A204.1 (cell line): ENCODE measurements around the gene IL17RD.

Source experiments
- FAIRE-seq: peaks from 2 replicates; lab custom pipeline; 2012; peaks lifted over from hg19 to GRCh38; lab: Jason Lieb, UNC

Gene IL17RD

DNA sequence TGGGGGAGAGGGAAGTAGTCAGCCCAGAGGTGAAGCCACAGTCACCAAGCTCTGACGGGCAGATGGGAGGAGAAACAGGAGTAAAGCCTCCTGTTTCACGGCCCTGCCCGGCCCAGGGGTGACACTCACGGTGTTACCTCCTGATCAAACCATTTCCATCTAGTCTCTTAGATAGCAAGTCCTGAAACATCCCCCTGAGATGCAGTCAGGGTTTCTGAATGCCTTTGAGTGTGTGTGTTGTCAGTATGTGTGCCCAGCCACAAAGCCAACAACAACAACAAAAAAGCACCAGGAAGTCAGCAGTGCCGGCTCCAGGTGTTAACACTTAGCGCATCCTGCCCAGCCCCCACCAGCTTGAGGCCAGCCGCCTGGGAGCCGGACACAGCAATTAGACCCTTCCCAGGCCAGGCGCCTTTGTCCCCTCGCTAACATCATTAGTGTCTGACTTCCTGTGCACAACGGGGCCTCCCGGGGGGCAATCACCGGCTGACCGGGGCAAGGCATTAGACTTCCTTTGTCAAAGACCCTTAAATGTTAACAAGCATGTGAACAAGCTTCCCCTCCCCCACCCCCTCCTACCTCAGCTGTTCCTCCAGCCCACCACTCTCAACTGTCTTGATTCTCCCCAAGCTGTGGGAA lies 34.5 kb downstream of the IL17RD start:
- FAIRE-seq = no peak

DNA sequence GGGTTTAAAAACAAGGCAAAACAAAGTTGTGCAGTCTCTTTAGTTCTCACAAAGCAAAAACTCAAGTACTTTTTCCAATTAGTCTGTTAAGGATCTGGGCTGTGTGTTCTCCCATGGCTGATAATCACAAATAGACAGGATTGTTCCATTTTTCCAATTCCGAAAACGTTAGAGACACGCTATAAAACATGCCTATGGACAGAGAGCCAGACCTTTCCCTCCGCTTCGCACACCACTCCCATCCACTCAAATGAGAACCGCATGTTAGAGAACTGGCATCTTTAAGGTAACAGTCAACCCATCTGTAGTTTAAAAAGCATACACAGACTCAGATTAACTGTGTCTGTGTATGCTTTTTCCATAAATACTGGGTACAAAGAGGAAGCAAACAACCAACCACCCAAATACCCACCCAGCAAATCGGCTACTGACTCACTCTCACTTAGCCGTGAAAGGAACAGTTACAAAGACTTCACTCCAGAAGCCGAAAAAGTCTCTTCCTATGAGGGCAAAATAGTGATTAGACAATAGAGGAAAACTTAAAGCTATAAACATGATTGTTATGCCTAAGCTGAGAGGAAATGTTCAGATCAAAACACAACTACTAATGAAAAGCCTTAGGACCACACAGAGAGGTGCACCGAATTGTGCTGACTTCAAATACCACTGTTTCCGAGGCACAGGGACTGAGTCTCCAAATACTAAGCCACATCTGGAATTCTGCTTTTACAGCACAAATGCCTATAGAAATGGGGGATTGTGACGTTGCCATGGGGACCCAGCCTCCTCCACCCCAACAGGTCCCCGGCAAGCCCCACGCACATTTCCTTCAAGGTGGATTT lies 36.1 kb downstream of the IL17RD start:
- FAIRE-seq = no peak

DNA sequence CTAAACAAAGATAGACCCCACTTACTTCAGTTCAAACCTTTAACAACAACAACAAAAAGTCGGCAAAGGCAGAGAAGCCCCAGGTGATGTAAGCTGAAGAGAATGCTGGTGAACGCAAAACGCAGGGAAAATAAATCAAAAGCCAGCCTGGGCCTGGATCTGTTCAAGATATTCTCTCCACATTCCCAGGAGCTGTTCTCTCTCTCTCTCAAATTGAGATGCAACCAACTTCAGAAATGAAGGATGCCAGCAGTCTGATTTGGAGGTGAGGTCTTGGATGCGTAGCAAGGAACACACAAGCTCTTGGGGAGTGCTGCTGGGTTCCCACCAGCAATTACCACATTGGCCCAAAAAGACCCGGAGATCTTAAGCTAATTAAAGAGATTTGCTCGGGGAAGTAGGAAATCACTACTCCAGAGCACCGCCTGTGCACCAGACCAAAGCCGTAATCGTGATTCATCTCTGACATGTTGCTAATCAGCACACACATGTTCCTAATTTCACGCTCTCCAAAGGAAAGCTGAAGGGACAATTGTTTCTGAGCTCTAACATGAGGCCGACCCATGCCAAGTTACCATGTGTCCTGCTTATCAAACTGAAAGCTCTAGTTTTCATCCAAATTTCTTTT lies 37.1 kb downstream of the IL17RD start:
- no peak for FAIRE-seq

DNA sequence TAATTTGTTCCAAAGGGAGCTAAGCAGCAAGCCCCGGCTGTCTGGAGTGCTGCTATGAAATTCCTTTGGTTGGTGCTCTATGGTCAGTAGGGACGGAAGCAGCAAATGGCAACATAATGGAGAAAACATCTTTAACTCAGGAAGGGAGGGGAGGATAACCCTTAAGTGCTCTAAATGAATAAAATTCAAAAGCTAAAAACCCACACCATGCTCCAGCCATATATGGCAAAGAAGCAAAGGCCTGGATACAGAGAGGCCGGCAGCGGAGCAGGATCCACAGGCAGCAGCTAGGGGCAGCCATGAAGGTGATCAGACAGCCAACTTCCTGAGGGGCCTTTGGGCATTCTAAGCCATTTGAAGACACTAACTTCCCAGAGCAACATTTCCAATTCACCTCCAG lies 38.9 kb downstream of the IL17RD start:
- no peak for FAIRE-seq

DNA sequence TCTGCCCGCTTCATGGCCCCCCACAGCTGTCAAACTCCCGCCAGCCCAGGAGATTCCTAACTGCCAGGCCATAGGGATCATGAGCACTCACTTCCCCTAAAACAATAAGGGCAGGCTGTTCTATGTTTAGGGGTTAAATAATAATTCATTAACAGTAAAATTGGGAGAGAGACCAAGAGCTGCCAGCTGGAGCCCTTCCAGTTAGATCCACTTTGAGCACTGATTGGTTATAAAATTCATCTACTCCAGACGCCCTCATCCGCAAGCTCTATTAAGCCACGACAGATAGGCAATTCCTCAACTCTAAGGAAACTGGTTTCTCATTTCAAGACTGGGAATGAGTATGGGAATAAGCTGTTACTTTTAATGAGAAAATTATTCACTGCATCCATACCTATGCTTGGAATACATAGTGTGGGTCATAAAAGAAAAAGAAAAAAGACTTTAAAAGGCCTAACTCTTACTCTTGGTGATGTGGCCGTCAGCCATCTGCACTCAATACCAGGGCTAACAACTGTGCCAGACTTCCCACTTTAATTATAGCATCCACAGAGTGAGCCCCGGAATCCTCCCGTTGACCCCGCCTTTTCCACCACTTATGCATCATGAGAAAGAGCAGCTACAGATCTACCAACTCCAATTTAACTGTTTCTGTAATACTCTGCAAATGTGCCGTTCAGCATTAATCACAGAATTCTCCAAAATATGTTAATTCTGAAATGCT lies 44.5 kb downstream of the IL17RD start:
- no peak for FAIRE-seq

DNA sequence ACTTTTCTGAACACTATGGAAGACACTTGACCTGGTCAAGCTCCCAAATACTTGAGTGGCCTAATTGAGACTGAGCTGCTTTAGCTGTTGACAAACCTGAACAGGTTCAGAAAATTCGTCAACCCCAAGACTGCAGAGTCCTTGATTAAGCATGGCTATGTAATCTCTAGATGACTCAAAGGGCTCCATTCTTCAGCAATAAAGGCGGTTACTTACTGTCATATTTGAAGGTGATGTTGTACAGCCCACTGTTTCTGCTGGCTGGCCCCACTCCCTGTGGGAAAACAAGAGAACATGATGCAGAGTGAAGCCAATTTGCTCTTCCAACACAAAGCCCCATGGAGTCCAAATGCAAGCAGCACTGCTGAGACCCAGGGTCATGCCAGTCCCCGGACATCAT lies 45.1 kb downstream of the IL17RD start:
- no peak for FAIRE-seq

DNA sequence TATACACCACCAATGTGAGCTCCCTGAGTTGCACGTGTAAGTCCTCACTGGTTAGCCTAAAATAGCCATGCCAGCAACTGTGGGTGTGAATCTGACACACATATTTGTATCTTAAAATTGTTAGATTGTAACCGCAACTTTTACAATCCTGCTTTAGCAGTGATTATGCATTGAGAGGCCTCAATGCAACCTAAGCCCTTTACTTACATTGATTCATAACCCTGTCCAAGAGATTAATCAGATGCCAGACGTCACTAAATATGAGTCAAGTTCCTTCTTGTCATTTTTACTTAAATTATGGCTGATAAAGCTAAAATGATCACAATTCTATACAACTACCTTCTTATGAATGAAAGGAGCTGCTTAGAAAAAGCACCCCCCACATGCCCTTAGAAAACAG lies 46.9 kb downstream of the IL17RD start:
- no peak for FAIRE-seq

DNA sequence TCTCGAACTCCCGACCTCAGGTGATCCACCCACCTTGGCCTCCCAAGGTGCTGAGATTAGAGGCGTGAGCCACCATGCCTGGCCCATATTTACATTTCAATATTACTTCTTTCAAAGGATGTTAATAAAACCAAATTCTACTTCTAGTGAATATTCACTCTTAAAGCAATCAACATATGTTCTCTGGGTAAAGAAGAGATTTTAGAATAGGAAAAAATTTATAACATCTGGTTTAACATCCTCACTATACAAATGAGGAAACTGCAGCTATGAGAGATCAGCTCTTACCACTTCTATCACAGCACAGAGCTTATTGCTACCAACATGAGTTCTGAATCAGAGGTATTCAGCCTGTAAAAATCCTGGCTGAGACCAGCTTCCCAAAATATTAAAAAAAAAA lies 48.7 kb downstream of the IL17RD start:
- FAIRE-seq = no peak

DNA sequence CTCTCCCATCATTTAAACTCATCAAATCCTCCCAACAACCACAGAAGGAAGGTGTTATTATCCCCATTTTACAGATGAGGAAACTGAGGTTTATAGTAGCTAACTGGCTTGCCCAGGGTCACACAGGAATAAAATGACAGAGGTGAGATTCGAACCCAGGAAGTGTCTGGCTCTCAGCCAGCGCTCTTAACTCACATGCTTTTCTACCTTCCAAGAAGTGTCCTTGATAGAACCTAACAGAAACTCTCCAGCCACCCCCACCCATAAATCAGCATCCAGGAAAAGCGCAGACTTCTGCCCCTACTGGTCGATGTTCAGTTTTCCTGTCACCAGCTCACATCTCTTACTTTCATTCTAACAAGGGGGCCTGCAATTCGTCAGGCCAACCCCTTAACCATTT lies 52.9 kb downstream of the IL17RD start:
- no peak for FAIRE-seq

DNA sequence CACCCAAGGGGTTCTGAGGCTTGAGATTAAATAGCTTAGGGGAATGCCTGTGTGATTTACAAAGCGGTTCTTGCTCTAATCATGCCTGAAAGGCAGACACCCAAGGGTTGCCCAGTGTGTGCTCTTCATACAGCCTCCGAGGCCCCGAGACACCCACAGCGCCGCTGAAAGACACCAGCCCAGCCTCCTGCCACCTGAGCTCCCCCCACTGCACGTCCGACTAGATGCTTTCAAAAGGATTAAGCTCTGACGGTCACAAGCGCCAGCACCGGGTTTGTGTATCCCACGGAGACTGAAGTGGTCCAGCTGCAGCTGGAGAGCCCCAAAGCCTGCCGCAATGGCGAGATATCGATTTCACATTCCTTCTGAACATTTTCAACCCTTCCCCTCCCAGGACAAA lies 54.4 kb downstream of the IL17RD start:
- FAIRE-seq = no peak

DNA sequence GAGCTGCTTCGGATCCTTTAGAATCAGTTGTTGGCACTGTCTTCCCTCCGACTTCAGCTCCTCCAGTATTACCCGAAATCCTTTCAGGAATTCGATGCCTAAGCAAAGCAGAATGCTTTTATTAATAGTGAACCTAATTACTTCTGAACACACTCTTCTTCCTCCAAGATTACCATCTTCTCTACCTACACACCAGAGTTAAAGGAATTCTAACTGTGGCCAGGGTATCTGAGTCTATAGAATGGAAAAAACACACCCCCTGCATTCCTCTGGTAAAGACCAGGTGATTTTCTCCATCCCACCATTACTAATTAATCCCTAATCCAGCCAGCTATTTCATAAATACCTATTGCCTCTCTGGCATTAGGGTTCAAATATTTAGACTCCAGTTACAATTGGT lies 54.9 kb downstream of the IL17RD start:
- FAIRE-seq = no peak

DNA sequence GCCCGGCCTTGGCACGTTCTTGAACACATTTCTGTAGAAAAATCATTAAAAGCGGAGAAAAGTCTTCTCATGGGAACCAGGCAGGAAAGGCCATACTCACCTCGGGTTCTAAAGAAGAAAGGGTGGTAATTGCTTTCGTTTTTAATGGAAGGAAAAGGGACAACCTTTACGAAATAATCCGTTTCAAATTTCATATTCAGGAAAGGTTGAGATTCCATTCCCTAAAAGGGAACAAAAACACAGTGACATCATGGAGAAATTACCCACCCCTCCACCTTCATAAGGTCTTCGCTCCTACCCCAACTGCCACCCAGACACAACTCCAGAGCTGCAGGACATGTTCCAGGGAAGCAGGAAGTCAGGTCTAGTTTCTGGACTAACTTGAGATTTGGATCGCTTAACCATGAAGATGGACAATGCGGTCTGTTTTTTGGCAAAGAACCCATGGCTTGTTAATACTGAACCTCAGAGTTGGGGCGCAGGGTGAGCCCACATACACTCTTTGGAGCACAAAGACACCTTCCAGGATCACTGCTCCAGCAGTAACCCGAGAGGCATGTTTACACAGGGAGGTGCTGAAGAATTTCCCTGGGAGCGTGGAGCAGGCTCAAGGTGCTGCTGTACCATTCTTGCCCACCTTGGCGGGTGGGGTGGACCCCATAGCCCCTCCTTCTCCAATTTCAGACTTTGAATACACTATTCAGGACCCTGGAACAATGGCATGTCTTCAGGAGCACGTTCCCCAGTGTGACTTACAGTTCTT lies 55.5 kb downstream of the IL17RD start:
- FAIRE-seq = no peak

DNA sequence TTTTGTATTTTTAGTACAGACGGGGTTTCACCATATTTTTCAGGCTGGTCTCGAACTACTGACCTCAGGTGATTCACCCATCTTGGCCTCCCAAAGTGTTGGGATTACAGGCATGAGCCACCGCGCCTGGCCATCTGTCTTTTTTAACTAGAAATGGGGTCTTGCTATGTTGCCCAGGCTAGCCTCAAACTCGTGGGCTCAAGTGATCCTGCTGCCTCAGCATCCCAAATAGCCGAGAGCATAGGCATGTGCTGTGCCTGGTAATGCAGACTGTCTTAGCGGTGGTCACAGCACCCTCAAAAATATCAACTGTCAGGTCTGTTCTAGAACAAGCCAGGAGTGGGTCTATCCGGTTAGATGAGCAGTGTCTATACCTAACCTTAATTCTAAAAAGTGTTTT lies 56.5 kb downstream of the IL17RD start:
- no peak for FAIRE-seq

DNA sequence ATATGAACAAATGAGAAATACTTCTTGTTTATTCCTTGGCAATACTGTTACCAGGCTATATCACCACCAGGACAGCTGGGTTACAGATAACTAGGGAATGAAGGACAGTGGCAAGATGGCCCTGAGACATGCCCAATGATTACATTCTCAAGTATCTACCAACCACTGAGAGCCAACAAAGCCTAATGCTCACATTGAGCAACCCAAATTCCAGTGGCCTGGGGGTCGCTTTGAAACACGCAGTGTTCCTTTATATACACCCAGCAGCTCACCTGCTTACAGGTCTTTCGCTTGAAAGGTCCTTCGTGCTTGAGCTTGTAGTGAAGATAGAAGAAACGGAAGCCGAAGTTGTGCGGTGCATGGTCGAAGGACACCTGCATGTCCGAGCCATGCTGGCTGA lies 59.6 kb downstream of the IL17RD start:
- FAIRE-seq = no peak

DNA sequence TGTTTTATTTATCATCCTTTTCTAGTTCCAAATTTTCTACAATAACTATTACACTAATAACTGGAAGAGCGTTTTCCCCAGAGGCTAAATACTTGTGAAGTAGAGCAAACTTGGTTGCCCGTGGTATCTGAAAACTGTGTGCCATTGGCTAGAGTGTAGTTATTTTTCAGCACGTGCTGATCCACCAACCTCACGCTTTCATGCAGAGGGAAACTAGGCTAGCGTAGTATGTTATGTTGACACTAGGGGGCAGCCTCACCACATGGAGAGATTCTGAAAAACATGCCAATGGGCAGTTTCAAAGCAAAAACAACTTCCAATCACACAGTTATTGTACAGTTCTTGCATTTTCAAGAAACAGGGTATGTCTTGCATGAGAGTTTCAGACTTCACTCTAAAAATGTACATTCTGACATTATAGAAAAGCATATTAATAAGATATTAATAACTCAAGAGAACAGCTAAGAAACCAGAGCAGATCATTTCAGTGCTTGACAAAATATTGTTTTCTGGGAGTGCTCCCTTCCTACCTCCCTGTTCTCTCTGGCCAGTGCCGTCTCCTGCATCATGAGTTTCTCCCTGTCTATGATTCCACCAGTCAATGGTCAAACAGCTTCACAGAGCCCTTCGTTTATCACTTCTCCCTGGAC lies 65.0 kb downstream of the IL17RD start:
- peak; percentile 97 for FAIRE-seq

DNA sequence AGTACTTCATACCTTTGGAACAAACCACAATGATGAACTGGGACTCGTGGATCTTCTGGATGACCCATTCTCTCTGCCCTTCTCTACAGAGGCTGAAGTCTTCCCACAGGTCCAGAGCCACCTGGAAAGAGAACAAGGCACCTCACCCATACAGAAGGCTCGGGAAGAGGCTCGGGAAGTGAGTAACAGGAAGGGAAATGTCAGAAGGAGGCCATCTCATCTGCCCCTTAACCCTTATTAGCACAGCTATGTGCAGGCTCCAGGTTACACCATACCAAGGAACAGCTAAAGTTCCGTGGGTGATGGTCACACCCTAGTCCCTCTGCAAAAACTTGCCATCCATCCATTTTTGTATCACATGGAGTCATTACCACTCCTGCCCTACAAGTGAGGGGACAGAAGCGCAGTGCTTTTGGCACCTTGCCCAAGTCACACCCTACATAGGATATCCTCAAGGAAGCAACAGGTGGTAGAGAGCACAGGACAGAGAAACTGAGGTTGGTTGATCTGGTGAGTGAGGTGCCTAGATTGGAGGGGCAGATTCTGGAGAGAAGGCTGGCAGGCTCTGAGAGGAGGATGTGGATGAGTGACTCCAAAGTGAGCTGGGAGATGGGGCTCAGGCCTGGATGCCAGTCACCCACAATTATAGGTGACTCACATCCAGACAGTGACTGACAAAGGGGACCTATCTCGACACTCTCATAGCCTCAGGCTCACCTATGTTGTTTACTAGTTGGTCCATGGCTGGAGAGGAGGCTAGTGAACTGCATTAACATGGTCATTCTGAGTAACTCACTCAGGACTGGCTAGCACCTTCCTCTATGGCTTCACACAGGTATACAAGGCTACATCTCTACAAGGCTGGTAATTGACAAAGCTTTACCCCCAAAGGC lies 66.5 kb downstream of the IL17RD start:
- FAIRE-seq = no peak

DNA sequence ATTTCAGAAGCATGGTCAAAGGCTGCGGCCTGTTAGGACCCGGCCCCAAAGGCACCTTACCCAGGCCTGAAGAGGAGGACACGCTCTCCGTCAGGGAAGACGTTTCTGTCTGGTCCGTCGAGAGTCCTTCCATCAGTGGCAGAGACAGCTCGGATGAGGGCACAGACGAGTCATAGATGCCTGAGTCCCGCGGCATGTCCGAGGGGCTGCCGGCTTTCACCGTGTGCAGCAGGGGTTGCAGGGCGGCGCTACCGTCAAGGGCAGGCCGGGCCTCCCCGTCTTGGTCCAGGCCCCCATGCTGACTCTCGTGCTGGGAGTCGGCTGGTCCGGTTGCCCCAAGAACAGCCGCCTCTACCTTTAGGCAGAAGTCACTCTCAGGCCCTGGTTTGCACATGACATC lies 67.6 kb downstream of the IL17RD start:
- no peak for FAIRE-seq

DNA sequence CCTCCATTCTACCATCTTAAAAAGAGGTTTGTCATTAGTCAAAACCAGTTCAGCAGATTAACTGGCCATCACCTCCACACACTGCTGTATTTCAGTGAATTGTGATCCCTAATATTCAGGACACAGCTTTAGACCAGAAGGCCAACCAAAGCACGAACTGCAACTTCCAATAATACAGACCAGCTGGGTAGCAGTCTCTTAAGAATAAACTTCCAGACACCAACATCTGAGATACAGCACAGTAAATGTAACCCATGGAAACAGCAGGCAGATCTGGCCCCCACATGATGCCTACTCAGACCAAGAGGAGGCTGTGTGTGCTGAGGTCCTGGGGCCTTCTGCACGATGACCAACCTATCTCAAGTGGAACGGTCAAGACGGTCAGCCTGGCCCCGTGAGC lies 69.8 kb downstream of the IL17RD start:
- no peak for FAIRE-seq

DNA sequence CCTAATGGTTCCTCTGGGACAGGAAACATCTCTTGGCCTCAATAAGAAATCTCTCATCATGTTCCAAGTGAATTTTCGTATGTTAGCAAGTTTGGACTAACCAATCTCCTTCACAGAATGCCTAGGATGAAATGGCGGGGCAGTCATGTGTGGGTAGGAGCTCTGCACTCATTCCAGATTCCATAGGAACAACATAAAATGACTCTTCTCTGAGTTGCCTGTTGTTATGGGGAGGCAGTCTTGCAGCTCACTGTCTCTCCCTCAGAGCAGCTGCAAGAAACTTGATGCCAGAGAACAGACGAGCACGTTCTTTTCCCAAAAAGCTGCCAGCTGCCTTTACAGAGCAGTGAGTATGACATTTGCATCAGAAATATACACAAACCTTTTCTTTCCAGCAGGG lies 70.6 kb downstream of the IL17RD start:
- FAIRE-seq = no peak

DNA sequence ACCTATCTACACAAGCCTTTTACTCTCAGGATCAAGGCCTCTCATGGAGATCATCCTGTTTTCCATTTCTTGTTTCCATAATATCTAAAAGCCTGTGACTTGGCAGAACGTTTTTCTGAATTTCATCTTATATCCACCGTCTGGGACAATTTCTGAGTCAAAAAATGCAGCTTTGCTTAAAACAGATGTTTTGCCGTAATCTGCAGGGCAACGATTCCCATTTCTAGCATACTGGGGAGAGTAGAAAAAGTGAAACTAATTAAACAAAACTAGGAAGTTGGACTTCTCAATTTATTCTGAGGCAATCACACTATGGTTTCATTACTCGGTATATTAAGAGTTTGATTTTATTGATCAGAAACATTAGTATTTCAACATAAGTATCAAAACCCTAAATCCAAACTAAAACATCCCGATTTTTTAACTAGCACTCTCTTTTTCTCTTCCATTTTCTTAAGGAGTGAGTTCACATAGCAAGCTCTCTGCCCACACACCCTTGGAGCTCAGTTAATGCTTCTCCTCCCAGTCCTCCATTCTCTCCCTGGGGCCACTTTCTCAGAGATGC lies 71.1 kb downstream of the IL17RD start:
- no peak for FAIRE-seq
